Mesenchymal stem cell (in vitro differentiated cells and primary cell): ENCODE data around the gene PDE8B.

Experiments
- DNase-seq: peaks from one replicate; pipeline ENCODE4 v3.0.0-alpha.2; 2013
- H2AFZ ChIP-seq: one replicate; pipeline ENCODE4 v1.6.1; 2013; ENCODE audit warnings: low read depth, mild to moderate bottlenecking, control low read depth, inconsistent platforms, low read length, moderate library complexity
- H2AK5ac ChIP-seq: 2 replicates; pipeline ENCODE4 v1.6.1; 2013; ENCODE audit warnings: low read length, moderate library complexity, mild to moderate bottlenecking, inconsistent platforms; ENCODE audit not compliant: severe bottlenecking
- H2BK120ac ChIP-seq: one replicate; pipeline ENCODE4 v1.6.1; 2013; ENCODE audit warnings: low read depth, mild to moderate bottlenecking, inconsistent platforms, low read length, moderate library complexity
- H2BK12ac ChIP-seq, 2 experiments: one replicate each; pipeline ENCODE4 v1.6.1; 2013; ENCODE audit warnings: inconsistent platforms in 2 of 2, low read length in 2 of 2, mild to moderate bottlenecking in 2 of 2, moderate library complexity in 2 of 2, control low read depth in 1 of 2
- H2BK15ac ChIP-seq: one replicate; pipeline ENCODE4 v1.6.1; 2013; ENCODE audit warnings: mild to moderate bottlenecking, low read depth, inconsistent platforms; ENCODE audit not compliant: poor library complexity, severe bottlenecking
- H2BK5ac ChIP-seq: 2 replicates; pipeline ENCODE4 v1.6.1; 2013; ENCODE audit warnings: low read depth, mild to moderate bottlenecking, low read length, control low read depth, inconsistent platforms; ENCODE audit not compliant: poor library complexity, severe bottlenecking
- H3K14ac ChIP-seq, 2 experiments: one replicate each; pipeline ENCODE4 v1.6.1; 2013; ENCODE audit warnings: inconsistent platforms in 2 of 2, low read length in 2 of 2, control low read depth in 1 of 2, mild to moderate bottlenecking in 1 of 2, moderate library complexity in 1 of 2
- H3K18ac ChIP-seq, 2 experiments: one replicate each; pipeline ENCODE4 v1.6.1; 2013; ENCODE audit warnings: inconsistent platforms in 2 of 2, low read length in 2 of 2, control low read depth in 1 of 2, low read depth in 1 of 2, mild to moderate bottlenecking in 1 of 2
- H3K23ac ChIP-seq, 2 experiments: one replicate each; pipeline ENCODE4 v1.6.1; 2013; ENCODE audit warnings: inconsistent platforms in 2 of 2, low read length in 2 of 2, mild to moderate bottlenecking in 2 of 2, moderate library complexity in 2 of 2, control low read depth in 1 of 2
- H3K27ac ChIP-seq: 2 replicates; pipeline ENCODE4 v1.5.1; 2013; ENCODE audit warnings: mild to moderate bottlenecking, moderate library complexity, low read length, control low read depth, inconsistent platforms; ENCODE audit not compliant: poor library complexity, severe bottlenecking
- H3K27me3 ChIP-seq, 2 experiments: 2 replicates each; pipeline versions ENCODE4 v1.6.1 to v1.7.0; 2013; ENCODE audit warnings: low read length in 2 of 2, mild to moderate bottlenecking in 2 of 2, moderate library complexity in 2 of 2, control low read depth in 1 of 2, inconsistent platforms in 1 of 2; ENCODE audit not compliant: control insufficient read depth in 1 of 2, insufficient read depth in 1 of 2
- H3K36me3 ChIP-seq, 2 experiments: 2 replicates each; pipeline versions ENCODE4 v1.6.1 to v1.7.0; 2013; ENCODE audit warnings: low read length in 2 of 2, control low read depth in 1 of 2, inconsistent platforms in 1 of 2, low read depth in 1 of 2, mild to moderate bottlenecking in 1 of 2; ENCODE audit not compliant: insufficient read depth in 2 of 2, control insufficient read depth in 1 of 2
- H3K4ac ChIP-seq, 2 experiments: one replicate each; pipeline ENCODE4 v1.6.1; 2013; ENCODE audit warnings: inconsistent platforms in 2 of 2, low read length in 2 of 2, mild to moderate bottlenecking in 2 of 2, moderate library complexity in 2 of 2, control low read depth in 1 of 2, low read depth in 1 of 2
- H3K4me1 ChIP-seq: 2 replicates; pipeline ENCODE4 v1.6.1; 2013; ENCODE audit warnings: low read depth, low read length, control low read depth; ENCODE audit not compliant: control insufficient read depth, insufficient read depth
- H3K4me2 ChIP-seq: 2 replicates; pipeline ENCODE4 v1.6.1; 2013; ENCODE audit warnings: low read length, mild to moderate bottlenecking, inconsistent platforms; ENCODE audit not compliant: poor library complexity, severe bottlenecking
- H3K4me3 ChIP-seq, 2 experiments: 2 replicates each; pipeline versions ENCODE4 v1.5.1 to v1.7.0; 2013; ENCODE audit warnings: low read length in 2 of 2, mild to moderate bottlenecking in 2 of 2, control low read depth in 1 of 2, low read depth in 1 of 2; ENCODE audit not compliant: insufficient read depth in 1 of 2
- H3K79me1 ChIP-seq: replicated peaks from 2 replicates; pipeline ENCODE4 v1.6.1; 2013; ENCODE audit warnings: mild to moderate bottlenecking, control low read depth, low read length, inconsistent platforms; ENCODE audit not compliant: poor library complexity, severe bottlenecking
- H3K9ac ChIP-seq: 2 replicates; pipeline ENCODE4 v1.7.0; 2013; ENCODE audit warnings: mild to moderate bottlenecking, low read length, moderate library complexity
- H3K9me3 ChIP-seq: 2 replicates; pipeline ENCODE4 v1.7.0; 2013; ENCODE audit warnings: mild to moderate bottlenecking, low read length; ENCODE audit not compliant: control insufficient read depth
- H4K8ac ChIP-seq: one replicate; pipeline ENCODE4 v1.6.1; 2013; ENCODE audit warnings: inconsistent platforms, mild to moderate bottlenecking, low read length, moderate library complexity
- H4K91ac ChIP-seq: one replicate; pipeline ENCODE4 v1.6.1; 2013; ENCODE audit warnings: mild to moderate bottlenecking, low read length, inconsistent platforms
- WGBS: methylation state at CpG from one replicate; pipeline ENCODE4 v1.1.7; 2013; ENCODE audit warnings: mixed read lengths; 5-methylcytosine and 5-hydroxymethylcytosine counted together

The PDE8B gene

GRCh38 chr5:77448831-77449230 lies 238.4 kb downstream of the PDE8B start:
- no peak for DNase-seq
- no peak overlapping the region for H2BK5ac ChIP-seq
- no peak overlapping the region for H3K18ac ChIP-seq
- no peak overlapping the region for H2AFZ ChIP-seq
- no peak overlapping the region for H4K8ac ChIP-seq
- no peak overlapping the region for H4K91ac ChIP-seq
- no peaks in the 10 kb centered on the region for H3K27me3 ChIP-seq
- 90% methylated on average over 1 of the region's 1 CpG for WGBS
- no peak overlapping the region for H2BK15ac ChIP-seq
- no peak overlapping the region for H2BK12ac ChIP-seq
- no peak overlapping the region for H3K4ac ChIP-seq
- H2AK5ac ChIP-seq = no peak overlapping the region
- H3K4me3 ChIP-seq = no peak overlapping the region
- no peak overlapping the region for H3K27ac ChIP-seq
- no peak overlapping the region for H3K23ac ChIP-seq
- no peak overlapping the region for H2BK120ac ChIP-seq
- peaks cover 8% of the 10 kb centered on the region for H3K79me1 ChIP-seq
- H3K36me3 ChIP-seq = peaks cover 11 to 77% of the 10 kb centered on the region in 2 experiments
- H3K9ac ChIP-seq = no peak overlapping the region
- peaks cover 2% of the 10 kb centered on the region for H3K4me1 ChIP-seq
- no peak overlapping the region for H3K4me2 ChIP-seq
- no peaks in the 10 kb centered on the region for H3K9me3 ChIP-seq
- H3K14ac ChIP-seq = no peak overlapping the region

GRCh38 chr5:77449277-77449676 lies 238.8 kb downstream of the PDE8B start:
- H3K18ac ChIP-seq = no peak overlapping the region
- H3K4me1 ChIP-seq = no peaks in the 10 kb centered on the region
- no peak for DNase-seq
- no peak overlapping the region for H4K8ac ChIP-seq
- H3K27me3 ChIP-seq = no peaks in the 10 kb centered on the region
- no peak overlapping the region for H3K9ac ChIP-seq
- no peak overlapping the region for H2BK12ac ChIP-seq
- H2AFZ ChIP-seq = no peak overlapping the region
- no peak overlapping the region for H2BK120ac ChIP-seq
- no peak overlapping the region for H3K27ac ChIP-seq
- no peak overlapping the region for H4K91ac ChIP-seq
- H2AK5ac ChIP-seq = no peak overlapping the region
- H3K4me3 ChIP-seq = no peak overlapping the region
- H2BK5ac ChIP-seq = no peak overlapping the region
- no peak overlapping the region for H3K4me2 ChIP-seq
- H2BK15ac ChIP-seq = no peak overlapping the region
- WGBS = 100% methylated on average over 1 of the region's 1 CpG
- H3K36me3 ChIP-seq = peaks cover 13 to 77% of the 10 kb centered on the region in 2 experiments
- H3K9me3 ChIP-seq = no peaks in the 10 kb centered on the region
- H3K79me1 ChIP-seq = peaks cover 9% of the 10 kb centered on the region
- no peak overlapping the region for H3K14ac ChIP-seq
- no peak overlapping the region for H3K23ac ChIP-seq
- H3K4ac ChIP-seq = no peak overlapping the region

- Histone ChIP-seq H3K27ac (no peak overlapping the region), H3K79me1 (peaks cover 9% of the 10 kb centered on the region), H3K9ac (no peak overlapping the region), H3K4ac (no peak overlapping the region), H2BK15ac (no peak overlapping the region), H3K14ac (no peak overlapping the region), H3K27me3 (no peaks in the 10 kb centered on the region), H3K9me3 (no peaks in the 10 kb centered on the region), H2BK12ac (no peak overlapping the region), H2BK5ac (no peak overlapping the region), H3K36me3 (peaks cover 13 to 72% of the 10 kb centered on the region in 2 experiments), H4K91ac (no peak overlapping the region), H3K4me3 (no peak overlapping the region), H3K23ac (no peak overlapping the region), H3K4me1 (no peaks in the 10 kb centered on the region), H3K18ac (no peak overlapping the region), H3K4me2 (no peak overlapping the region), H4K8ac (no peak overlapping the region), H2AK5ac (no peak overlapping the region), H2AFZ (no peak overlapping the region), H2BK120ac (no peak overlapping the region)
- WGBS = 89% methylated on average over 2 of the region's 2 CpGs
- no peak for DNase-seq
These were observed 239.5 kb downstream of the PDE8B start for GRCh38 chr5:77449981-77450380.

GRCh38 chr5:77452351-77452750 lies 241.9 kb downstream of the PDE8B start:
- Histone ChIP-seq H3K9me3 (no peaks in the 10 kb centered on the region), H3K14ac (no peak overlapping the region), H3K36me3 (peaks cover 13 to 69% of the 10 kb centered on the region in 2 experiments), H2BK120ac (no peak overlapping the region), H3K4me2 (no peak overlapping the region), H2AK5ac (no peak overlapping the region), H3K4ac (no peak overlapping the region), H3K18ac (no peak overlapping the region), H2BK12ac (no peak overlapping the region), H2BK15ac (no peak overlapping the region), H3K79me1 (peaks cover 11% of the 10 kb centered on the region), H3K23ac (no peak overlapping the region), H4K8ac (no peak overlapping the region), H2BK5ac (no peak overlapping the region), H3K9ac (no peak overlapping the region), H3K27ac (no peak overlapping the region), H3K4me1 (no peaks in the 10 kb centered on the region), H2AFZ (no peak overlapping the region), H3K4me3 (no peak overlapping the region), H4K91ac (no peak overlapping the region), H3K27me3 (no peaks in the 10 kb centered on the region)
- DNase-seq = no peak
- WGBS = 96% methylated on average over 1 of the region's 1 CpG
